Stimulated activated CD4-positive, alpha-beta T cell treated with anti-CD3 and anti-CD28 coated beads, Interleukin-1b, Interleukin-23, amount 100 ng/mL, for 1 hour (primary cell): ENCODE results near the gene EFNB1.
A peak's percentile ranks its signal among the peaks of the same experiment; 100 is the strongest.

Experiments used
- DNase-seq, 2 donors: peaks; one replicate each; pipeline ENCODE4 v3.0.0-alpha.2; 2020; ENCODE audit warnings: low read depth in 2 of 2

The EFNB1 gene

GRCh38 chrX:68827848-68828624 lies 785 bp upstream of the EFNB1 start:
- DNase-seq = peak; percentile 41 to 63

GRCh38 chrX:68829582-68830418 lies 979 bp downstream of the EFNB1 start:
- DNase-seq = no peak

GRCh38 chrX:68830419-68831404 lies 1.9 kb downstream of the EFNB1 start:
- DNase-seq = no peak

- no peak for DNase-seq
Observed at GRCh38 chrX:68831405-68832100, 2.7 kb downstream of the EFNB1 start.

GRCh38 chrX:68832101-68832416 lies 3.2 kb downstream of the EFNB1 start:
- DNase-seq = no peak

- DNase-seq = no peak
Observed at GRCh38 chrX:68832516-68833447, 4.0 kb downstream of the EFNB1 start.

- DNase-seq = no peak
Observed at GRCh38 chrX:68833448-68833805, 4.6 kb downstream of the EFNB1 start.

GRCh38 chrX:68833855-68834331 lies 5.1 kb downstream of the EFNB1 start:
- no peak for DNase-seq

- DNase-seq = no peak
Observed at GRCh38 chrX:68834371-68835103, 5.7 kb downstream of the EFNB1 start.

- no peak for DNase-seq
Observed at GRCh38 chrX:68835104-68835442, 6.3 kb downstream of the EFNB1 start.

GRCh38 chrX:68835468-68835867 lies 6.6 kb downstream of the EFNB1 start:
- DNase-seq = no peak

- no peak for DNase-seq
Observed at GRCh38 chrX:68837119-68837518, 8.3 kb downstream of the EFNB1 start.

- DNase-seq = no peak
Observed at GRCh38 chrX:68838571-68838910, 9.7 kb downstream of the EFNB1 start.

GRCh38 chrX:68839771-68840170 lies 10.9 kb downstream of the EFNB1 start:
- no peak for DNase-seq

GRCh38 chrX:68840256-68840655 lies 11.4 kb downstream of the EFNB1 start:
- DNase-seq = no peak

- DNase-seq = no peak
Observed at GRCh38 chrX:68841251-68842049, 12.6 kb downstream of the EFNB1 start.

GRCh38 chrX:68842351-68842750 lies 13.5 kb downstream of the EFNB1 start:
- DNase-seq = no peak

- DNase-seq = no peak
Observed at GRCh38 chrX:68842781-68843581, 14.2 kb downstream of the EFNB1 start.
